ENCODE measurements around the gene UBE3B.

DNA sequence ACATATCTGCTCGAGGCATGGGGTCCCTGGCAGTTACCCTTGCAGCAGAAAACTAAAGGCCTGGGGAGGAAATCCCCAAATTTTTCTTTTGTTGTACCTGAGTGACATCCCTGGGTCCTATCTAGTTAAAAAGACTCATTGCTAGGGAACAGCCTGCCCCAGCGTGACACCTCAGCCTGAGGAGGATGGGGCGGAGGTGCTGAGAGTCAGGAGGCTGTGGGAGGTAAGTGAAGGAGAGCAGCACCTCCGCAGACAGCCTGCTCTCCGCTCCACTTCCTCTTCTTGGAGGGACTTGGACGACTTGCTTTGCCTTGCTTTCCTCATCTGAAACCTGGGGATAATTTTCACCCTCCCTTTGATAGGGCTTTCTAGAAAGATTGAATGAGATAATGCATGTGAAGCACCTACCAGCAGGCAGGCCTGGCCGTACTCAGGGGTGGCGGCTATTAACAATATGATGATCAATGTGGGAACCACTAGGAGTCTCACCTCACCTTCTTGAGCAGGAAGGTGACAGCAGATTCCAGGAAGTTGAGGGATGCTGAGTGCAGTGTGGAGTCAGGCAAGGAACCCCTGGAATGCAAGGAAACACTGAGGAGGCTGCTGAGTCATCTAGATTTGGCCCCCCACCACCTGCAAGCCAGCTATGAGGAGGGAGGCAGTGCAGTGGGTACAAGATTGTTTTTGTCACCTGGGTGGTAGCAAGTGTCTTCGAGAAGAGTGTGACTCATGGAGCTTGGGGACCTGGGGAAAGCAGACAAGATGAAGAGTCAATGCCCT is 23.2 kb downstream of the UBE3B start:
- TF ChIP-seq, protein P1, sequence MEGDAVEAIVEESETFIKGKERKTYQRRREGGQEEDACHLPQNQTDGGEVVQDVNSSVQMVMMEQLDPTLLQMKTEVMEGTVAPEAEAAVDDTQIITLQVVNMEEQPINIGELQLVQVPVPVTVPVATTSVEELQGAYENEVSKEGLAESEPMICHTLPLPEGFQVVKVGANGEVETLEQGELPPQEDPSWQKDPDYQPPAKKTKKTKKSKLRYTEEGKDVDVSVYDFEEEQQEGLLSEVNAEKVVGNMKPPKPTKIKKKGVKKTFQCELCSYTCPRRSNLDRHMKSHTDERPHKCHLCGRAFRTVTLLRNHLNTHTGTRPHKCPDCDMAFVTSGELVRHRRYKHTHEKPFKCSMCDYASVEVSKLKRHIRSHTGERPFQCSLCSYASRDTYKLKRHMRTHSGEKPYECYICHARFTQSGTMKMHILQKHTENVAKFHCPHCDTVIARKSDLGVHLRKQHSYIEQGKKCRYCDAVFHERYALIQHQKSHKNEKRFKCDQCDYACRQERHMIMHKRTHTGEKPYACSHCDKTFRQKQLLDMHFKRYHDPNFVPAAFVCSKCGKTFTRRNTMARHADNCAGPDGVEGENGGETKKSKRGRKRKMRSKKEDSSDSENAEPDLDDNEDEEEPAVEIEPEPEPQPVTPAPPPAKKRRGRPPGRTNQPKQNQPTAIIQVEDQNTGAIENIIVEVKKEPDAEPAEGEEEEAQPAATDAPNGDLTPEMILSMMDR (IDR thresholded peaks at IDR 0.05; ENCODE audit: insufficient read depth, low read length): no peak
- TF ChIP-seq GABPA (IDR thresholded peaks at IDR 0.05; ENCODE audit: low read depth): no peak
- TF ChIP-seq, protein P2, sequence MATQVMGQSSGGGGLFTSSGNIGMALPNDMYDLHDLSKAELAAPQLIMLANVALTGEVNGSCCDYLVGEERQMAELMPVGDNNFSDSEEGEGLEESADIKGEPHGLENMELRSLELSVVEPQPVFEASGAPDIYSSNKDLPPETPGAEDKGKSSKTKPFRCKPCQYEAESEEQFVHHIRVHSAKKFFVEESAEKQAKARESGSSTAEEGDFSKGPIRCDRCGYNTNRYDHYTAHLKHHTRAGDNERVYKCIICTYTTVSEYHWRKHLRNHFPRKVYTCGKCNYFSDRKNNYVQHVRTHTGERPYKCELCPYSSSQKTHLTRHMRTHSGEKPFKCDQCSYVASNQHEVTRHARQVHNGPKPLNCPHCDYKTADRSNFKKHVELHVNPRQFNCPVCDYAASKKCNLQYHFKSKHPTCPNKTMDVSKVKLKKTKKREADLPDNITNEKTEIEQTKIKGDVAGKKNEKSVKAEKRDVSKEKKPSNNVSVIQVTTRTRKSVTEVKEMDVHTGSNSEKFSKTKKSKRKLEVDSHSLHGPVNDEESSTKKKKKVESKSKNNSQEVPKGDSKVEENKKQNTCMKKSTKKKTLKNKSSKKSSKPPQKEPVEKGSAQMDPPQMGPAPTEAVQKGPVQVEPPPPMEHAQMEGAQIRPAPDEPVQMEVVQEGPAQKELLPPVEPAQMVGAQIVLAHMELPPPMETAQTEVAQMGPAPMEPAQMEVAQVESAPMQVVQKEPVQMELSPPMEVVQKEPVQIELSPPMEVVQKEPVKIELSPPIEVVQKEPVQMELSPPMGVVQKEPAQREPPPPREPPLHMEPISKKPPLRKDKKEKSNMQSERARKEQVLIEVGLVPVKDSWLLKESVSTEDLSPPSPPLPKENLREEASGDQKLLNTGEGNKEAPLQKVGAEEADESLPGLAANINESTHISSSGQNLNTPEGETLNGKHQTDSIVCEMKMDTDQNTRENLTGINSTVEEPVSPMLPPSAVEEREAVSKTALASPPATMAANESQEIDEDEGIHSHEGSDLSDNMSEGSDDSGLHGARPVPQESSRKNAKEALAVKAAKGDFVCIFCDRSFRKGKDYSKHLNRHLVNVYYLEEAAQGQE (IDR thresholded peaks at IDR 0.05; ENCODE audit: insufficient replicate concordance, low read depth): no peak
